GM12878 (cell line): ENCODE results near the gene PLEKHG2. TPM values are rescaled to one million over a fixed set of nuclear protein-coding genes. Genes with fewer than 3 reads are reported as not detected.

Experiments
- BCL3 ChIP-seq: IDR thresholded peaks from 2 replicates; pipeline ENCODE4 v1.6.1; 2011; ENCODE audit warnings: borderline replicate concordance, low read depth, mild to moderate bottlenecking, moderate library complexity, low read length; ENCODE audit not compliant: insufficient read depth, poor library complexity, severe bottlenecking
- CEBPB ChIP-seq, 2 experiments: fragments of 150-350 bp in 1 of 2; IDR thresholded peaks; 2 replicates each; pipeline ENCODE4 v1.6.1; 2012 to 2014; ENCODE audit warnings: low read depth in 2 of 2, low read length in 2 of 2, borderline replicate concordance in 1 of 2, inconsistent platforms in 1 of 2
- CREM ChIP-seq: IDR thresholded peaks from 2 replicates; pipeline ENCODE4 v1.6.1; 2014; ENCODE audit warnings: antibody characterized with exemption, low read depth
- E2F4 ChIP-seq: IDR thresholded peaks from 2 replicates; pipeline ENCODE4 v1.6.1; 2012; ENCODE audit warnings: low read depth, low read length, improper control_type of control experiment
- EZH2 ChIP-seq: IDR thresholded peaks from 2 replicates; pipeline ENCODE4 v1.6.1; 2012; ENCODE audit warnings: low read depth, mild to moderate bottlenecking, control low read depth, inconsistent platforms, low read length, borderline replicate concordance; ENCODE audit not compliant: control insufficient read depth
- HDAC2 ChIP-seq: fragments of 200-600 bp; sonication (generic); IDR thresholded peaks from 2 replicates; pipeline ENCODE4 v1.6.1; 2017
- HDGF ChIP-seq: fragments of 450-650 bp; IDR thresholded peaks from 2 replicates; pipeline ENCODE4 v1.6.1; 2016; ENCODE audit warnings: antibody characterized with exemption
- MAX ChIP-seq: IDR thresholded peaks from 2 replicates; pipeline ENCODE4 v1.6.1; 2012; ENCODE audit warnings: low read depth, low read length, improper control_type of control experiment
- PAX8 ChIP-seq: fragments of 450-650 bp; IDR thresholded peaks from 2 replicates; pipeline ENCODE4 v1.6.1; 2017; ENCODE audit warnings: mild to moderate bottlenecking, moderate library complexity
- PRDM15 ChIP-seq: fragments of 450-650 bp; formaldehyde crosslinking; IDR thresholded peaks from 2 replicates; pipeline ENCODE4 v1.4.0; 2020; ENCODE audit warnings: mild to moderate bottlenecking, moderate library complexity
- RAD51 ChIP-seq: fragments of 450-650 bp; IDR thresholded peaks from 2 replicates; pipeline ENCODE4 v1.6.1; 2016; ENCODE audit warnings: moderate library complexity, mild to moderate bottlenecking, inconsistent platforms
- STAT1 ChIP-seq: fragments of 450-650 bp; conservative IDR thresholded peaks from 2 replicates; pipeline ENCODE4 v1.6.1; 2014; ENCODE audit warnings: antibody characterized with exemption, mild to moderate bottlenecking
- TBL1XR1 ChIP-seq: IDR thresholded peaks from 2 replicates; pipeline ENCODE4 v1.6.1; 2012; ENCODE audit warnings: low read depth, low read length, improper control_type of control experiment
- TCF12 ChIP-seq: IDR thresholded peaks from 2 replicates; pipeline ENCODE4 v1.6.1; 2011; ENCODE audit warnings: low read depth, mild to moderate bottlenecking, low read length
- YY1 ChIP-seq: IDR thresholded peaks from 2 replicates; pipeline ENCODE4 v1.6.1; 2011; ENCODE audit warnings: low read depth, mild to moderate bottlenecking, low read length
- ZBTB11 ChIP-seq: fragments of 450-650 bp; formaldehyde crosslinking; IDR thresholded peaks from 2 replicates; pipeline ENCODE4 v1.5.0; 2022; ENCODE audit warnings: mild to moderate bottlenecking, missing genetic modification characterization
- polyA plus RNA-seq, 11 experiments: library from polyadenylated mRNA; depleted of rRNA in 4 of 11; unstranded in 6 of 11; stranded (reverse) in 5 of 11; fragments of >200 nt; fragmentation: Nextera tagmentation in 4 of 11; fragmentation: Illumina TruSeq in 1 of 11; extraction: Ambion mirVana in 4 of 11; extraction: Trizol in 1 of 11; gene quantifications; 1 replicate in 1 of 11; 2 replicates in 10 of 11; pipeline versions ENCODE4 v1.2.1 to v1.2.3, GENCODE V29; 2011 to 2016; ENCODE audit warnings: inconsistent platforms in 2 of 11, missing spikeins in 2 of 11, low read depth in 1 of 11
- total RNA-seq, 4 experiments: library from RNA; depleted of rRNA in 3 of 4; stranded (reverse); fragments of >200 nt in 3 of 4; fragmentation: Illumina TruSeq in 1 of 4; extraction: Trizol in 1 of 4; gene quantifications; 2 replicates each; pipeline versions ENCODE4 v1.2.1 to v1.2.3, GENCODE V29; 2013 to 2021

PLEKHG2 gene
- total and polyA plus RNA-seq, 10 of the 15 experiments (the other 5 are each of a cell fraction or from before 2014, with no cell fraction given) = 3.0 to 62.5 (median 17.2) TPM

- TF ChIP-seq ZBTB11 (CRISPR knock-in tag) = no peak
- no peak for TF ChIP-seq STAT1
- TF ChIP-seq HDGF = no peak
- no peak for TF ChIP-seq YY1
- TF ChIP-seq CREM = no peak
- no peak for TF ChIP-seq TBL1XR1
- no peak for TF ChIP-seq EZH2
- TF ChIP-seq BCL3 = no peak
- no peak for TF ChIP-seq PRDM15
- no peak for TF ChIP-seq TCF12
- TF ChIP-seq MAX = no peak
- TF ChIP-seq PAX8 = no peak
- no peak for TF ChIP-seq HDAC2
- TF ChIP-seq RAD51 = no peak; the same call in 1 of the 2 replicates
- no peak for TF ChIP-seq CEBPB (IDR thresholded peaks at IDR 0.05; ENCODE audit: borderline replicate concordance in 1 of 2, low read depth in 2 of 2, low read length in 2 of 2)
- TF ChIP-seq E2F4 = no peak
These were observed 3.9 kb upstream of the PLEKHG2 start (continued) for GRCh38 chr19:39408392-39409207.
